HepG2 (cell line): ENCODE measurements around the gene STAT5A. TPM values are rescaled to one million over a fixed set of nuclear protein-coding genes. Genes with fewer than 3 reads are reported as not detected.

Source experiments
- ARNT ChIP-seq: fragments of 450-650 bp; IDR thresholded peaks from 2 replicates; pipeline ENCODE4 v1.6.1; 2017
- BORCS8-MEF2B ChIP-seq: sonication (generic); formaldehyde crosslinking; IDR thresholded peaks from 2 replicates; pipeline ENCODE4 v1.8.0; 2022; ENCODE audit warnings: mild to moderate bottlenecking, missing genetic modification reagents
- DMAP1 ChIP-seq: IDR thresholded peaks from 2 replicates; pipeline ENCODE4 v1.6.1; 2016
- ESRRA ChIP-seq: sonication (generic); formaldehyde crosslinking; IDR thresholded peaks from 2 replicates; pipeline ENCODE4 v1.5.1; 2020; ENCODE audit warnings: mild to moderate bottlenecking, low read depth, missing genetic modification reagents
- HOXA3 ChIP-seq: sonication (generic); formaldehyde crosslinking; IDR thresholded peaks from 2 replicates; pipeline ENCODE4 v1.5.0; 2020; ENCODE audit warnings: missing genetic modification reagents
- MTA1 ChIP-seq: sonication (generic); formaldehyde crosslinking; IDR thresholded peaks from 2 replicates; pipeline ENCODE4 v1.4.0; 2020; ENCODE audit warnings: missing genetic modification reagents, mild to moderate bottlenecking, borderline replicate concordance
- MYNN ChIP-seq: sonication (generic); formaldehyde crosslinking; IDR thresholded peaks from 2 replicates; pipeline ENCODE4 v1.4.0; 2020; ENCODE audit warnings: mild to moderate bottlenecking, low read depth, missing genetic modification reagents
- PAF1 ChIP-seq: IDR thresholded peaks from 2 replicates; pipeline ENCODE4 v1.6.1; 2016; ENCODE audit warnings: missing genetic modification reagents, missing compliant biosample characterization
- PHB2 ChIP-seq: fragments of 450-650 bp; IDR thresholded peaks from 2 replicates; pipeline ENCODE4 v1.6.1; 2018; ENCODE audit not compliant: partially characterized antibody
- POLR2A ChIP-seq, 2 experiments: IDR thresholded peaks; 2 replicates each; pipeline ENCODE4 v1.6.1; 2011; ENCODE audit warnings: low read depth in 2 of 2, low read length in 2 of 2, mild to moderate bottlenecking in 1 of 2, moderate library complexity in 1 of 2; ENCODE audit not compliant: insufficient read depth in 1 of 2
- RCOR2 ChIP-seq: IDR thresholded peaks from 2 replicates; pipeline ENCODE4 v1.6.1; 2016; ENCODE audit warnings: missing biosample characterization, missing genetic modification reagents
- YEATS4 ChIP-seq: sonication (generic); formaldehyde crosslinking; IDR thresholded peaks from 2 replicates; pipeline ENCODE4 v1.4.0; 2020; ENCODE audit warnings: missing genetic modification reagents, borderline replicate concordance
- ZFX ChIP-seq: sonication (generic); formaldehyde crosslinking; IDR thresholded peaks from 2 replicates; pipeline ENCODE4 v1.4.0; 2020; ENCODE audit warnings: mild to moderate bottlenecking, low read depth, missing genetic modification reagents, moderate library complexity
- ZIK1 ChIP-seq: sonication (generic); formaldehyde crosslinking; IDR thresholded peaks from 2 replicates; pipeline ENCODE4 v1.5.0; 2020; ENCODE audit warnings: mild to moderate bottlenecking, low read depth, missing genetic modification reagents, borderline replicate concordance
- ZNF383 ChIP-seq: sonication (generic); formaldehyde crosslinking; IDR thresholded peaks from 2 replicates; pipeline ENCODE4 v1.4.0; 2020; ENCODE audit warnings: missing genetic modification reagents, mild to moderate bottlenecking, borderline replicate concordance
- ZNF432 ChIP-seq: sonication (generic); formaldehyde crosslinking; IDR thresholded peaks from 2 replicates; pipeline ENCODE4 v1.5.0; 2020; ENCODE audit warnings: missing genetic modification reagents, mild to moderate bottlenecking, borderline replicate concordance
- ZNF510 ChIP-seq: sonication (generic); formaldehyde crosslinking; IDR thresholded peaks from 2 replicates; pipeline ENCODE4 v1.4.0; 2020; ENCODE audit warnings: low read depth, mild to moderate bottlenecking, missing genetic modification reagents
- polyA plus RNA-seq, 8 experiments: library from polyadenylated mRNA; depleted of rRNA in 3 of 8; stranded (reverse) in 7 of 8; unstranded in 1 of 8; fragments of >200 nt; fragmentation: Illumina TruSeq in 4 of 8; extraction: Trizol in 4 of 8; gene quantifications; 2 replicates each; pipeline versions ENCODE4 v1.2.1 to v1.2.3, GENCODE V29; 2011 to 2016; ENCODE audit warnings: low read depth in 4 of 8, missing spikeins in 1 of 8, mixed read lengths in 1 of 8; ENCODE audit not compliant: insufficient read depth in 1 of 8
- total RNA-seq, 5 experiments: library from RNA; depleted of rRNA; stranded (reverse); fragments of >200 nt; fragmentation: Illumina TruSeq; extraction: Trizol; gene quantifications; 2 replicates each; pipeline ENCODE4 v1.2.3, GENCODE V29; 2016; ENCODE audit warnings: low read depth in 1 of 5
- TF ChIP-seq, protein P1 (sequence below): sonication (generic); formaldehyde crosslinking; IDR thresholded peaks from 2 replicates; pipeline ENCODE4 v1.8.1; 2023; ENCODE audit warnings: mild to moderate bottlenecking, inconsistent platforms, moderate library complexity, missing genetic modification reagents, borderline replicate concordance
- TF ChIP-seq, protein P2 (sequence below): sonication (generic); formaldehyde crosslinking; IDR thresholded peaks from 2 replicates; pipeline ENCODE4 v1.9.0; 2021; ENCODE audit warnings: missing genetic modification reagents, borderline replicate concordance
- TF ChIP-seq, protein P3 (sequence below): sonication (generic); formaldehyde crosslinking; IDR thresholded peaks from 2 replicates; pipeline ENCODE4 v1.4.0; 2020; ENCODE audit warnings: missing genetic modification reagents
- TF ChIP-seq, protein P4 (sequence below): sonication (generic); IDR thresholded peaks from 2 replicates; pipeline ENCODE4 v1.6.1; 2016; ENCODE audit warnings: low read depth, borderline replicate concordance
- TF ChIP-seq, protein P5 (sequence below): sonication (generic); formaldehyde crosslinking; IDR thresholded peaks from 2 replicates; pipeline ENCODE4 v1.4.0; 2020; ENCODE audit warnings: missing genetic modification reagents
- TF ChIP-seq, protein P6 (sequence below): sonication (generic); formaldehyde crosslinking; IDR thresholded peaks from 2 replicates; pipeline ENCODE4 v1.8.1; 2022; ENCODE audit warnings: mild to moderate bottlenecking, missing genetic modification reagents

The STAT5A gene
- total and polyA plus RNA-seq, 2 of the 13 experiments (the other 11 are each of a cell fraction or from before 2014, with no cell fraction given), result 1.4 to 4.1 TPM

DNA sequence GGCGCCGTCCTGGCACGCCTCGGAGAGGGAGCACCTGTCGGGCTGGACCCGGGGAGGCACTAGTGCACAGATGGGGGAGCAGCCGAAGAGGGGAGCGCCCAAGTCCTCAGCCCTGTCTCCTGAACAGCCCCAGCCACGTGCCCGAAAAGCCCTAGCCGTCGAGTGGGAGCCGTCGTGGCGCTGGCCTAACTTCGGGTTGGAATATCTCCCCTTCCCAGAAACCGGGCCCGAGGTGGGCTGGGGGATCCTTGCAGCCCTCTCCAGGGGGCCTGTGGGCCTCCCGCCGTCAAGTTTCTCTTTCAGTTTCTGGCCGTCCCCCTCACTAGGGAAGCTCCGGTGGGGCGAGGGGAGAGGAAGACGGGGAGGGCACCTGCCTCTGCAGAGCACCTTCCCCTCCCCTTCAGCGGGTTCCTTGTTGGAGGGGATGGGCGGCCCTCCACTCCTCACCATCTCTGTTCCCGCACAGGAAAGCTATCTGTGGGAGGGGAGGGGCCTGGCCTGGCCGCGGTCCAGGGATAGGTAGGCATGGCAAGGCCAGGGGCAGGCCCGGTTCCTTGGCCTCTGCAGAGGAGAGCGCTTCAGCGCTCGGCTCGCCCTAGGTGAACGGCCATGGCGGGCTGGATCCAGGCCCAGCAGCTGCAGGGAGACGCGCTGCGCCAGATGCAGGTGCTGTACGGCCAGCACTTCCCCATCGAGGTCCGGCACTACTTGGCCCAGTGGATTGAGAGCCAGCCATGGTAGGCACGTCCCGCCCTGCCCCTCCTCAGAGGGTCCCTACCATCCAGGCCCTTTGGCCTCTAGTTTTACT lies 709 bp downstream of the STAT5A start (continued):
- TF ChIP-seq RCOR2 (CRISPR knock-in tag), result no peak
- TF ChIP-seq ZFX (CRISPR knock-in tag), result peak; percentile 40
- no peak for TF ChIP-seq ZNF432 (CRISPR knock-in tag)
- TF ChIP-seq DMAP1 (CRISPR knock-in tag), result no peak
- no peak for TF ChIP-seq ZNF383 (CRISPR knock-in tag)
- no peak for TF ChIP-seq ESRRA (CRISPR knock-in tag)
- TF ChIP-seq PAF1 (CRISPR knock-in tag), result no peak
- no peak for TF ChIP-seq PHB2
- TF ChIP-seq BORCS8-MEF2B, result peak; percentile 41; the same call in 1 of the 2 replicates
- TF ChIP-seq HOXA3 (CRISPR knock-in tag), result peak; percentile 32
- TF ChIP-seq ZNF510 (CRISPR knock-in tag), result no peak
- TF ChIP-seq ARNT, result no peak
- no peak for TF ChIP-seq POLR2A (IDR thresholded peaks at IDR 0.05; ENCODE audit: insufficient read depth in 1 of 2, low read depth in 2 of 2, low read length in 2 of 2)
- peak; percentile 39; the same call in 1 of the 2 replicates for TF ChIP-seq MTA1 (CRISPR knock-in tag)
- TF ChIP-seq, protein P1, sequence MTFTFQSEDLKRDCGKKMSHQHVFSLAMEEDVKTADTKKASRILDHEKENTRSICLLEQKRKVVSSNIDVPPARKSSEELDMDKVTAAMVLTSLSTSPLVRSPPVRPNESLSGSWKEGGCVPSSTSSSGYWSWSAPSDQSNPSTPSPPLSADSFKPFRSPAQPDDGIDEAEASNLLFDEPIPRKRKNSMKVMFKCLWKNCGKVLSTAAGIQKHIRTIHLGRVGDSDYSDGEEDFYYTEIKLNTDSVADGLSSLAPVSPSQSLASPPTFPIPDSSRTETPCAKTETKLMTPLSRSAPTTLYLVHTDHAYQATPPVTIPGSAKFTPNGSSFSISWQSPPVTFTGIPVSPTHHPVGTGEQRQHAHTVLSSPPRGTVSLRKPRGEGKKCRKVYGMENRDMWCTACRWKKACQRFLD, result 0 out of 2 replicates have a peak, but pooled peaks have one; percentile 5
- TF ChIP-seq, protein P2, sequence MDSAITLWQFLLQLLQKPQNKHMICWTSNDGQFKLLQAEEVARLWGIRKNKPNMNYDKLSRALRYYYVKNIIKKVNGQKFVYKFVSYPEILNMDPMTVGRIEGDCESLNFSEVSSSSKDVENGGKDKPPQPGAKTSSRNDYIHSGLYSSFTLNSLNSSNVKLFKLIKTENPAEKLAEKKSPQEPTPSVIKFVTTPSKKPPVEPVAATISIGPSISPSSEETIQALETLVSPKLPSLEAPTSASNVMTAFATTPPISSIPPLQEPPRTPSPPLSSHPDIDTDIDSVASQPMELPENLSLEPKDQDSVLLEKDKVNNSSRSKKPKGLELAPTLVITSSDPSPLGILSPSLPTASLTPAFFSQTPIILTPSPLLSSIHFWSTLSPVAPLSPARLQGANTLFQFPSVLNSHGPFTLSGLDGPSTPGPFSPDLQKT (CRISPR knock-in tag), result no peak
- TF ChIP-seq, protein P3, sequence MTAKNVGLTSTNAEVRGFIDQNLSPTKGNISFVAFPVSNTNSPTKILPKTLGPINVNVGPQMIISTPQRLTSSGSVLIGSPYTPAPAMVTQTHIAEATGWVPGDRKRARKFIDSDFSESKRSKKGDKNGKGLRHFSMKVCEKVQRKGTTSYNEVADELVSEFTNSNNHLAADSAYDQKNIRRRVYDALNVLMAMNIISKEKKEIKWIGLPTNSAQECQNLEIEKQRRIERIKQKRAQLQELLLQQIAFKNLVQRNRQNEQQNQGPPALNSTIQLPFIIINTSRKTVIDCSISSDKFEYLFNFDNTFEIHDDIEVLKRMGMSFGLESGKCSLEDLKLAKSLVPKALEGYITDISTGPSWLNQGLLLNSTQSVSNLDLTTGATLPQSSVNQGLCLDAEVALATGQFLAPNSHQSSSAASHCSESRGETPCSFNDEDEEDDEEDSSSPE (CRISPR knock-in tag), result peak; percentile 31; the same call in 1 of the 2 replicates
- 0 out of 2 replicates have a peak, but pooled peaks have one; percentile 23 for TF ChIP-seq YEATS4 (CRISPR knock-in tag)
- TF ChIP-seq, protein P4, sequence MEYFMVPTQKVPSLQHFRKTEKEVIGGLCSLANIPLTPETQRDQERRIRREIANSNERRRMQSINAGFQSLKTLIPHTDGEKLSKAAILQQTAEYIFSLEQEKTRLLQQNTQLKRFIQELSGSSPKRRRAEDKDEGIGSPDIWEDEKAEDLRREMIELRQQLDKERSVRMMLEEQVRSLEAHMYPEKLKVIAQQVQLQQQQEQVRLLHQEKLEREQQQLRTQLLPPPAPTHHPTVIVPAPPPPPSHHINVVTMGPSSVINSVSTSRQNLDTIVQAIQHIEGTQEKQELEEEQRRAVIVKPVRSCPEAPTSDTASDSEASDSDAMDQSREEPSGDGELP, result no peak
- no peak for TF ChIP-seq MYNN (CRISPR knock-in tag)
- TF ChIP-seq, protein P5, sequence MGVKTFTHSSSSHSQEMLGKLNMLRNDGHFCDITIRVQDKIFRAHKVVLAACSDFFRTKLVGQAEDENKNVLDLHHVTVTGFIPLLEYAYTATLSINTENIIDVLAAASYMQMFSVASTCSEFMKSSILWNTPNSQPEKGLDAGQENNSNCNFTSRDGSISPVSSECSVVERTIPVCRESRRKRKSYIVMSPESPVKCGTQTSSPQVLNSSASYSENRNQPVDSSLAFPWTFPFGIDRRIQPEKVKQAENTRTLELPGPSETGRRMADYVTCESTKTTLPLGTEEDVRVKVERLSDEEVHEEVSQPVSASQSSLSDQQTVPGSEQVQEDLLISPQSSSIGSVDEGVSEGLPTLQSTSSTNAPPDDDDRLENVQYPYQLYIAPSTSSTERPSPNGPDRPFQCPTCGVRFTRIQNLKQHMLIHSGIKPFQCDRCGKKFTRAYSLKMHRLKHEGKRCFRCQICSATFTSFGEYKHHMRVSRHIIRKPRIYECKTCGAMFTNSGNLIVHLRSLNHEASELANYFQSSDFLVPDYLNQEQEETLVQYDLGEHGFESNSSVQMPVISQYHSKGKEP (CRISPR knock-in tag), result no peak
- no peak for TF ChIP-seq ZIK1 (CRISPR knock-in tag)
- TF ChIP-seq, protein P6, sequence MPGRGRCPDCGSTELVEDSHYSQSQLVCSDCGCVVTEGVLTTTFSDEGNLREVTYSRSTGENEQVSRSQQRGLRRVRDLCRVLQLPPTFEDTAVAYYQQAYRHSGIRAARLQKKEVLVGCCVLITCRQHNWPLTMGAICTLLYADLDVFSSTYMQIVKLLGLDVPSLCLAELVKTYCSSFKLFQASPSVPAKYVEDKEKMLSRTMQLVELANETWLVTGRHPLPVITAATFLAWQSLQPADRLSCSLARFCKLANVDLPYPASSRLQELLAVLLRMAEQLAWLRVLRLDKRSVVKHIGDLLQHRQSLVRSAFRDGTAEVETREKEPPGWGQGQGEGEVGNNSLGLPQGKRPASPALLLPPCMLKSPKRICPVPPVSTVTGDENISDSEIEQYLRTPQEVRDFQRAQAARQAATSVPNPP, result no peak
